Stimulated activated CD4-positive, alpha-beta T cell treated with anti-CD3 and anti-CD28 coated beads, Interleukin-12 subunit alpha, Interleukin-12 subunit beta, amount 100 ng/mL, for 24 hours (primary cell): Measurements from ENCODE around the gene KCNJ4.

ENCODE experiments used
- DNase-seq, 2 experiments: peaks; one replicate each; pipeline ENCODE4 v3.0.0-alpha.2; 2020; ENCODE audit warnings: low read depth in 2 of 2

KCNJ4 gene

GRCh38 chr22:38431266-38432010, 23.6 kb downstream of the KCNJ4 start:
- no peak for DNase-seq

- DNase-seq: no peak
Observed at GRCh38 chr22:38429499-38430068, 25.4 kb downstream of the KCNJ4 start.

- DNase-seq: no peak
Observed at GRCh38 chr22:38428714-38429113, 26.3 kb downstream of the KCNJ4 start.

- no peak for DNase-seq
Observed at GRCh38 chr22:38427940-38428339, 27.1 kb downstream of the KCNJ4 start.

GRCh38 chr22:38427465-38427864, 27.5 kb downstream of the KCNJ4 start:
- no peak for DNase-seq

- DNase-seq: no peak
Observed at GRCh38 chr22:38426628-38427027, 28.4 kb downstream of the KCNJ4 start.

- DNase-seq: no peak
Observed at GRCh38 chr22:38424525-38425080, 30.4 kb downstream of the KCNJ4 start.

GRCh38 chr22:38423512-38424503, 31.2 kb downstream of the KCNJ4 start:
- no peak for DNase-seq

- no peak for DNase-seq
Observed at GRCh38 chr22:38422611-38423511, 32.1 kb downstream of the KCNJ4 start.

GRCh38 chr22:38420734-38421133, 34.3 kb downstream of the KCNJ4 start:
- DNase-seq: no peak

- DNase-seq: no peak
Observed at GRCh38 chr22:38419858-38420160, 35.2 kb downstream of the KCNJ4 start.

GRCh38 chr22:38419121-38419857, 35.7 kb downstream of the KCNJ4 start:
- no peak for DNase-seq

GRCh38 chr22:38418589-38418988, 36.4 kb downstream of the KCNJ4 start:
- DNase-seq: no peak

- no peak for DNase-seq
Observed at GRCh38 chr22:38417252-38418060, 37.5 kb downstream of the KCNJ4 start.

GRCh38 chr22:38416621-38417251, 38.3 kb downstream of the KCNJ4 start:
- no peak for DNase-seq

GRCh38 chr22:38415561-38416321, 39.3 kb downstream of the KCNJ4 start:
- DNase-seq: no peak

- DNase-seq: no peak
Observed at GRCh38 chr22:38415046-38415445, 40.0 kb downstream of the KCNJ4 start.

GRCh38 chr22:38414009-38414395, 41.0 kb downstream of the KCNJ4 start:
- DNase-seq: no peak
